Ascending aorta (tissue), 2 donors: ENCODE data around the gene RUNX1. TPM values are rescaled to one million over a fixed set of nuclear protein-coding genes. Genes with fewer than 3 reads are reported as not detected.
A peak's percentile ranks its signal among the peaks of the same experiment; 100 is the strongest.
"Not testable (repeated sequence)": the region's sequence is repeated elsewhere in the genome, so short reads cannot be mapped to it uniquely, and the experiment has no call there.

Experiments
- DNase-seq, 2 donors: peaks; one replicate each; pipeline ENCODE4 v3.0.0-alpha.2; 2019; ENCODE audit warnings: low spot score in 2 of 2
- H3K27ac ChIP-seq, 2 donors: fragments of 200-600 bp; sonication (generic); one replicate each; pipeline ENCODE4 v1.5.1; 2016 to 2017; ENCODE audit warnings: mild to moderate bottlenecking in 1 of 2
- H3K27me3 ChIP-seq: fragments of 200-600 bp; sonication (generic); one replicate; pipeline ENCODE4 v1.5.1; 2017
- H3K36me3 ChIP-seq, 2 donors: fragments of 200-600 bp; sonication (generic); one replicate each; pipeline ENCODE4 v1.5.1; 2016
- H3K4me1 ChIP-seq, 2 donors: fragments of 200-600 bp; sonication (generic); one replicate each; pipeline ENCODE4 v1.5.1; 2016 to 2017; ENCODE audit warnings: mild to moderate bottlenecking in 1 of 2
- H3K4me3 ChIP-seq, 2 donors: fragments of 200-600 bp; sonication (generic); one replicate each; pipeline ENCODE4 v1.5.1; 2016 to 2017; ENCODE audit warnings: mild to moderate bottlenecking in 1 of 2
- H3K9me3 ChIP-seq, 2 donors: fragments of 200-600 bp; sonication (generic); one replicate each; pipeline ENCODE4 v1.5.1; 2016
- intact Hi-C: fragments of 100-400 bp; cut with DNase I; formaldehyde crosslinking; loops from one replicate; pipeline ENCODE4 v1.15.1; 2023
- total RNA-seq: library from RNA; depleted of rRNA; stranded (reverse); fragments of >200 nt; gene quantifications from one replicate; pipeline ENCODE4 v1.1.0, GENCODE V29; 2016
- TF ChIP-seq, protein P1 (sequence below), 3 experiments: fragments of 200-600 bp in 2 of 3; fragments of 450-650 bp in 1 of 3; sonication (generic) in 2 of 3; IDR thresholded peaks; one replicate each; pipeline ENCODE4 v1.5.1; 2016 to 2019; ENCODE audit warnings: antibody characterized with exemption in 3 of 3, mild to moderate bottlenecking in 1 of 3, moderate library complexity in 1 of 3

RUNX1 gene
- total RNA-seq, 1 donor from 2014 or later, result 16.3 TPM

DNA sequence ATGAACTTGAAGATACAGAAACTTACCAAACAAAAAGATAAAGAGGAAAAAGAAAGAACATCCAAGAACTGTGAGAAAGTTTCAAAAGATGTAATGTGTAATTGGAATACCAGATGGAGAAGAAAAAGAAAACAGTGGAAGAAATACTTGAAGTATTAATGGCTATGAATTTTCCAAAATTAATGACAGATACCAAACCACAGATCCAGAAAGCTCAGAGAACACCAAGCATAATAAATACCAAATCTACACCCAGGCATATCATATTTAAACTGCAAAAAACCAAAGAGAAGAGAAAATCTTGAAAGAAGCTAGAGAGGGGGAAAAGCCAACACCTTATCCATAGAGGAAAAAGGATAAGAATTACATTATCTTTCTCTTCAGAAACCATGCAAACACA, 243.9 kb downstream of the RUNX1 start:
- intact Hi-C loops, result loop anchor here (5.0 kb wide), 1 partner anchor 82 kb away; no protein-coding TSS in a partner anchor
- no peaks in the 10 kb centered on the region for H3K27me3 ChIP-seq

GRCh38 chr21:34804584-34804983, 244.5 kb downstream of the RUNX1 start:
- H3K27me3 ChIP-seq, H3K36me3 ChIP-seq, H3K9me3 ChIP-seq, DNase-seq, H3K4me3 ChIP-seq, H3K4me1 ChIP-seq, intact Hi-C loops, H3K27ac ChIP-seq: not testable (repeated sequence)

More for the DNA sequence above, 243.9 kb downstream of the RUNX1 start:
- Histone ChIP-seq H3K4me3 (no peak overlapping the region), H3K36me3 (no peaks in the 10 kb centered on the region), H3K4me1 (peaks cover 0 to 2% of the 10 kb centered on the region in 2 donors), H3K9me3 (peaks cover 0 to 6% of the 10 kb centered on the region in 2 donors), H3K27ac (no peak overlapping the region)
- TF ChIP-seq, protein P1, sequence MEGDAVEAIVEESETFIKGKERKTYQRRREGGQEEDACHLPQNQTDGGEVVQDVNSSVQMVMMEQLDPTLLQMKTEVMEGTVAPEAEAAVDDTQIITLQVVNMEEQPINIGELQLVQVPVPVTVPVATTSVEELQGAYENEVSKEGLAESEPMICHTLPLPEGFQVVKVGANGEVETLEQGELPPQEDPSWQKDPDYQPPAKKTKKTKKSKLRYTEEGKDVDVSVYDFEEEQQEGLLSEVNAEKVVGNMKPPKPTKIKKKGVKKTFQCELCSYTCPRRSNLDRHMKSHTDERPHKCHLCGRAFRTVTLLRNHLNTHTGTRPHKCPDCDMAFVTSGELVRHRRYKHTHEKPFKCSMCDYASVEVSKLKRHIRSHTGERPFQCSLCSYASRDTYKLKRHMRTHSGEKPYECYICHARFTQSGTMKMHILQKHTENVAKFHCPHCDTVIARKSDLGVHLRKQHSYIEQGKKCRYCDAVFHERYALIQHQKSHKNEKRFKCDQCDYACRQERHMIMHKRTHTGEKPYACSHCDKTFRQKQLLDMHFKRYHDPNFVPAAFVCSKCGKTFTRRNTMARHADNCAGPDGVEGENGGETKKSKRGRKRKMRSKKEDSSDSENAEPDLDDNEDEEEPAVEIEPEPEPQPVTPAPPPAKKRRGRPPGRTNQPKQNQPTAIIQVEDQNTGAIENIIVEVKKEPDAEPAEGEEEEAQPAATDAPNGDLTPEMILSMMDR (IDR thresholded peaks at IDR 0.05), result no peak
- no peak for DNase-seq

- H3K4me3 ChIP-seq, result no peak overlapping the region
- peaks cover 0 to 4% of the 10 kb centered on the region in 2 donors for H3K36me3 ChIP-seq
- TF ChIP-seq, protein P1 (IDR thresholded peaks at IDR 0.05), result no peak
- intact Hi-C loops, result no loop called here
- peaks cover 0 to 6% of the 10 kb centered on the region in 2 donors for H3K9me3 ChIP-seq
- no peak overlapping the region for H3K27ac ChIP-seq
- no peak for DNase-seq
- H3K4me1 ChIP-seq, result peaks cover 0 to 2% of the 10 kb centered on the region in 2 donors
- no peaks in the 10 kb centered on the region for H3K27me3 ChIP-seq
Observed at GRCh38 chr21:34803782-34804370, 245.2 kb downstream of the RUNX1 start.

DNA sequence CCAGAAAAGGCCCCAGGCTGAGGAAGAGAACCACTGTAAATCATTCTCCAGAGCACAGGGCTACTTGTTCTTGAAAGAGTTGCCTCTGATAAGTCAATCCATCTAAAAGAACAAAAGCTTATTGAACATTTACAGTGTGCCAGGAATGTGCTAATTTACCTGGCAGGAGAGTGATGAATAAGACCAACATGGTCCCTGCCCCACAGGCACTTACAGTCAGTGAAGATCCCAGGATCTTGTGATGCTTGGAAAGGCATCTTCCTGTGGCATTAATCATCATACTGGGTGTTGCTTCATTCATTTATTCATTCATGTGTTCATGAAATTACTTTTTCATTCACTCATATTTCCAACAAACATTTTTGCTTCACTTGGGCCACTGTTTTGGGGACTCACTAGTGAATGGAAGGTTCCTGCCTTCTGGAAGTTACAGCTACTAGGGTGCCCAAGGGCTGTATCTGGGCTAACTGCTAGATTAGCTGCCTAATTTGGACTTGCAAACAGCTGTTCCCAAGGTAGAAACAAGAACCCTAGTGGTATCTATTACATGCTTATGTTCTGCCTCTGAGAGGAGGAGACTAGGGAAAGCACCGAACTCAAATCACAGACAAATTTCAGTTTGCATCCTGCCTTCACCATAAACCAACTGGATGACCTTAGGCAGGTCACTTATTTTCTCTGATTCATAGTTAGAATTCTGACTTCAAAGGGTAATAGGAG, 246.8 kb downstream of the RUNX1 start:
- intact Hi-C loops, result no loop called here
- Histone ChIP-seq H3K36me3 (peaks cover 0 to 4% of the 10 kb centered on the region in 2 donors), H3K27ac (no peak overlapping the region), H3K27me3 (no peaks in the 10 kb centered on the region), H3K4me1 (no peaks in the 10 kb centered on the region), H3K4me3 (no peak overlapping the region), H3K9me3 (peaks cover 0 to 5% of the 10 kb centered on the region in 2 donors)
- DNase-seq, result peak in 1 of 2 donors; percentile 11
- TF ChIP-seq, protein P1 (IDR thresholded peaks at IDR 0.05), result no peak

- intact Hi-C loops, result no loop called here
Observed at GRCh38 chr21:34801519-34802132, 247.5 kb downstream of the RUNX1 start.

More at GRCh38 chr21:34801519-34802132, 247.5 kb downstream of the RUNX1 start:
- TF ChIP-seq, protein P1 (IDR thresholded peaks at IDR 0.05), result no peak
- H3K36me3 ChIP-seq, result peaks cover 0 to 4% of the 10 kb centered on the region in 2 donors
- no peak overlapping the region for H3K27ac ChIP-seq
- peak in 1 of 2 donors; percentile 9 for DNase-seq
- H3K27me3 ChIP-seq, result no peaks in the 10 kb centered on the region
- no peak overlapping the region for H3K4me3 ChIP-seq
- H3K9me3 ChIP-seq, result no peaks in the 10 kb centered on the region
- no peaks in the 10 kb centered on the region for H3K4me1 ChIP-seq
